Small intestine (tissue), 7 donors: Measurements from ENCODE around the gene AFF1. TPM values are rescaled to one million over a fixed set of nuclear protein-coding genes. Genes with fewer than 3 reads are reported as not detected.

Experiments used
- DNase-seq, 2 donors: peaks; one replicate each; pipeline versions ENCODE4 v3.0.0 to v3.0.0-alpha.2; 2013
- FAIRE-seq: peaks from 2 replicates; lab custom pipeline; 2012; peaks lifted over from hg19 to GRCh38; lab: Jason Lieb, UNC
- H3K27ac ChIP-seq, 3 donors: one replicate each; pipeline ENCODE4 v1.5.1; 2013; ENCODE audit warnings: low read length in 2 of 3, mild to moderate bottlenecking in 2 of 3, control low read depth in 1 of 3, inconsistent platforms in 1 of 3, low read depth in 1 of 3, moderate library complexity in 1 of 3
- H3K27me3 ChIP-seq, 3 donors: one replicate each; pipeline ENCODE4 v1.6.1; 2013; ENCODE audit warnings: low read length in 3 of 3, inconsistent platforms in 1 of 3; ENCODE audit not compliant: control insufficient read depth in 3 of 3, insufficient read depth in 3 of 3
- H3K36me3 ChIP-seq, 3 donors: one replicate each; pipeline ENCODE4 v1.6.1; 2013; ENCODE audit warnings: low read length in 3 of 3, inconsistent platforms in 1 of 3, low read depth in 1 of 3, mild to moderate bottlenecking in 1 of 3, moderate library complexity in 1 of 3; ENCODE audit not compliant: control insufficient read depth in 3 of 3, insufficient read depth in 2 of 3
- H3K4me1 ChIP-seq, 3 donors: one replicate each; pipeline ENCODE4 v1.6.1; 2013; ENCODE audit warnings: low read length in 2 of 3, inconsistent platforms in 1 of 3, low read depth in 1 of 3, mild to moderate bottlenecking in 1 of 3, moderate library complexity in 1 of 3; ENCODE audit not compliant: control insufficient read depth in 3 of 3, insufficient read depth in 2 of 3
- H3K4me3 ChIP-seq, 3 donors: one replicate each; pipeline ENCODE4 v1.5.1; 2013; ENCODE audit warnings: low read length in 3 of 3, control low read depth in 1 of 3, inconsistent platforms in 1 of 3, low read depth in 1 of 3, mild to moderate bottlenecking in 1 of 3, moderate library complexity in 1 of 3
- H3K9me3 ChIP-seq, 2 donors: one replicate each; pipeline ENCODE4 v1.6.1; 2013; ENCODE audit warnings: low read depth in 1 of 2, low read length in 1 of 2; ENCODE audit not compliant: control insufficient read depth in 2 of 2, insufficient read depth in 1 of 2
- WGBS, 3 donors: extraction: QIAGEN DNeasy Blood & Tissue Kit; methylation state at CpG; one replicate each; pipeline ENCODE4 v1.1.7; 2013; 5-methylcytosine and 5-hydroxymethylcytosine counted together
- polyA plus RNA-seq, 4 donors: library from polyadenylated mRNA; stranded (reverse) in 3 of 4; unstranded in 1 of 4; fragments of 200-250 nt in 3 of 4; fragments of 120-200 nt in 1 of 4; gene quantifications; one replicate each; pipeline versions ENCODE4 v1.2.1 to v1.2.3, GENCODE V29; 2013
- donor health status: healthy with polysubstance abuse.
- donor health status: control.
- donor health status: control.
- donor health status: Bipolar disorder and iron deficiency.
- donor health status: healthy.

Gene AFF1
- polyA plus RNA-seq, 4 donors: 5.4 to 50.7 (median 10.4) TPM

- DNase-seq (no peak), FAIRE-seq (no peak)
- no peaks in the 10 kb centered on the region for H3K27me3 ChIP-seq
- peaks cover 17 to 58% (median 17%) of the 10 kb centered on the region in 3 donors for H3K36me3 ChIP-seq
- H3K4me3 ChIP-seq: no peak overlapping the region
- H3K4me1 ChIP-seq: peaks cover 0 to 6% (median 6%) of the 10 kb centered on the region in 3 donors
- no peaks in the 10 kb centered on the region for H3K9me3 ChIP-seq
- no peak overlapping the region for H3K27ac ChIP-seq
- WGBS, 3 donors: 93 to 97% (median 96%) methylated on average over 2 of the region's 2 CpGs
These were observed 184.0 kb downstream of the AFF1 start for GRCh38 chr4:87118826-87119225.

DNA sequence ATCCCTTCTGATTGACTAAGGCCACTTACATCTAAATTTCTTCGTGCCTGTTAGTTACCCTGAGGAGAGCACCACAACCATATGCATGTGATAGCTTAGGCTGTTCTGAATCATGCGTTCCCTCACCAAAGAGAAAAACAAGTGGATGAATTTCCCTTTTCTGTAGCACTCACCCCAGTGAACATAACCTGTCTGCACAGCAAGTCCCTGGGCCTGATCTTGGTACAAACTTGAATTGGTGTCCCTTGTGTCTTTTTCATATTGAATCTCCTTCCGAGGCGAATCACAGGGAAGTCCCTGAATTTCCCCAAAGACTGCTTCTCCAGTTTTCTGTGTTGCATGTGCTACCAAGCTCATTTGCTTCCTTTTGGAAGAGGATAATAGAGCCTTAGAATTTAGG, 185.2 kb downstream of the AFF1 start:
- FAIRE-seq: no peak
- no peaks in the 10 kb centered on the region for H3K9me3 ChIP-seq
- DNase-seq: no peak
- H3K4me3 ChIP-seq: no peak overlapping the region
- H3K27me3 ChIP-seq: no peaks in the 10 kb centered on the region
- H3K36me3 ChIP-seq: peaks cover 10 to 50% (median 12%) of the 10 kb centered on the region in 3 donors
- H3K27ac ChIP-seq: peak overlapping the region in 1 of 3 donors; percentile 49
- H3K4me1 ChIP-seq: peaks cover 0 to 6% (median 6%) of the 10 kb centered on the region in 3 donors
- WGBS, 3 donors: 75 to 86% (median 84%) methylated on average over 4 of the region's 4 CpGs

GRCh38 chr4:87120411-87121162, 185.8 kb downstream of the AFF1 start:
- FAIRE-seq (no peak), DNase-seq (peak; percentile 60 to 79)
- no peak overlapping the region for H3K4me3 ChIP-seq
- peak overlapping the region in 2 of 3 donors; percentile 2 to 51 for H3K27ac ChIP-seq
- H3K9me3 ChIP-seq: no peaks in the 10 kb centered on the region
- H3K27me3 ChIP-seq: no peaks in the 10 kb centered on the region
- peaks cover 8 to 49% (median 13%) of the 10 kb centered on the region in 3 donors for H3K36me3 ChIP-seq
- H3K4me1 ChIP-seq: peaks cover 0 to 6% (median 6%) of the 10 kb centered on the region in 3 donors
- WGBS, 3 donors: 76 to 80% (median 76%) methylated on average over 18 of the region's 18 CpGs

DNA sequence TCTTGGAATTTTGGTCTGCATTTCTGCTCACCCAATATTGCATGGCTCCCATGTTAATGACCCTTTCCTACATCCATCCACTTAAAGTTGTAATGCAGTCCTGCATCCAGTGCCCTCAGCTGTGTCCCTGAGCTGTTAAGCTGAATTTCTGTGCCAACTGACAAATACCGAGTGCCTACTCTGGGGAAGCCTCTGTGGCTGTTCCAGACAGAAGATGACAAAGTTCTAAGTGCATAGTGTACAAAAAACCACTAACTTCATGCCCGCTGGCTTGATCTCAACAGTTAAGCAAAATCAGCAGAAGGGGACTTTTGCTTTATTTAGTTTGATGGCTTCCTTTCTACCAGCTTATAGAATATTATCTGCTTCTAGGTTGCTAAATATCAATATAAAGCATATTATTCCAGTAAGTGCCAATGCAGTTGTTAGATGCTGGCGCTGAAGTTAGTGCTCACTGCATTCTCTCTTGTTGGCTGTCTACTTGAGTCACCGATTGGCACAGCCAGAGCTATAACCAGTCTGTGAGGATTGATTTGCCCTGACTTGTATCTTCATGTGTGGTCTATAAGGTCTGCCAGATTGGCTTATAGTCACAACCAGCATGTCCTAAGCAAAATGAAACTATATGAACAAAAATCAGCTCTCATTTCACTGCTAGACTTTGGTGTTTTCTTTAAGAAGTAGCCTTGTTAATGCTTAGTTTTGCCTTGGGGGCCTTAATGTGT, 186.7 kb downstream of the AFF1 start:
- H3K4me1 ChIP-seq: peaks cover 0 to 6% (median 6%) of the 10 kb centered on the region in 3 donors
- WGBS, 3 donors: 76 to 80% (median 80%) methylated on average over 4 of the region's 4 CpGs
- peaks cover 13 to 53% (median 16%) of the 10 kb centered on the region in 3 donors for H3K36me3 ChIP-seq
- no peaks in the 10 kb centered on the region for H3K9me3 ChIP-seq
- H3K27ac ChIP-seq: peak overlapping the region in 2 of 3 donors; percentile 2 to 51
- FAIRE-seq (no peak), DNase-seq (no peak)
- H3K4me3 ChIP-seq: no peak overlapping the region
- no peaks in the 10 kb centered on the region for H3K27me3 ChIP-seq

DNA sequence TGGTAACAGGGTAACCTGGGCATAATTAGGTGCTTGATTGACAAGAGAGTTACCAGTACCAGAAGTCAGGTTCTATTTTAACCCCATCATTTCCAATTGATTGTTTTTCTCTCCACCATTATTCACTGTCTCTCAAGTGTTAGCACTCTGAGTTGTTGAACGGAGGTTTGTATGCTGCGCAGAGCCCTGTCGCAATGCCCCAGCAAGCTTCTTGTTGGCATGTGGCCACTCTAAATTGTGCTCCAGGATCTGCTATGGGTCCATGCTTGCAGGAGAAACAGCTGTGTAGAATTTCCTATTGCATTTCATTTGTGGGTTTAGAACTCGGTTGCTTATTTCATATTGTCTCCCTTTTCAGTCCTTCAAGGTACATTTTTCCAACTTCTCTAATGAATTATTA, 187.4 kb downstream of the AFF1 start:
- Histone ChIP-seq H3K36me3 (peaks cover 12 to 49% (median 12%) of the 10 kb centered on the region in 3 donors), H3K4me1 (peaks cover 0 to 6% (median 6%) of the 10 kb centered on the region in 3 donors), H3K27ac (no peak overlapping the region), H3K9me3 (no peaks in the 10 kb centered on the region), H3K27me3 (no peaks in the 10 kb centered on the region), H3K4me3 (no peak overlapping the region)
- no peak for FAIRE-seq
- WGBS, 3 donors: 90 to 96% (median 92%) methylated on average over 4 of the region's 4 CpGs
- DNase-seq: no peak

- Histone ChIP-seq H3K36me3 (peaks cover 15 to 41% (median 16%) of the 10 kb centered on the region in 3 donors), H3K4me1 (peaks cover 0 to 3% (median 0%) of the 10 kb centered on the region in 3 donors), H3K9me3 (no peaks in the 10 kb centered on the region), H3K27ac (no peak overlapping the region), H3K4me3 (no peak overlapping the region), H3K27me3 (no peaks in the 10 kb centered on the region)
- FAIRE-seq: no peak
- no peak for DNase-seq
- WGBS, 3 donors: 94 to 99% (median 97%) methylated on average over 9 of the region's 9 CpGs
These were observed 191.2 kb downstream of the AFF1 start for GRCh38 chr4:87126056-87126455.

DNA sequence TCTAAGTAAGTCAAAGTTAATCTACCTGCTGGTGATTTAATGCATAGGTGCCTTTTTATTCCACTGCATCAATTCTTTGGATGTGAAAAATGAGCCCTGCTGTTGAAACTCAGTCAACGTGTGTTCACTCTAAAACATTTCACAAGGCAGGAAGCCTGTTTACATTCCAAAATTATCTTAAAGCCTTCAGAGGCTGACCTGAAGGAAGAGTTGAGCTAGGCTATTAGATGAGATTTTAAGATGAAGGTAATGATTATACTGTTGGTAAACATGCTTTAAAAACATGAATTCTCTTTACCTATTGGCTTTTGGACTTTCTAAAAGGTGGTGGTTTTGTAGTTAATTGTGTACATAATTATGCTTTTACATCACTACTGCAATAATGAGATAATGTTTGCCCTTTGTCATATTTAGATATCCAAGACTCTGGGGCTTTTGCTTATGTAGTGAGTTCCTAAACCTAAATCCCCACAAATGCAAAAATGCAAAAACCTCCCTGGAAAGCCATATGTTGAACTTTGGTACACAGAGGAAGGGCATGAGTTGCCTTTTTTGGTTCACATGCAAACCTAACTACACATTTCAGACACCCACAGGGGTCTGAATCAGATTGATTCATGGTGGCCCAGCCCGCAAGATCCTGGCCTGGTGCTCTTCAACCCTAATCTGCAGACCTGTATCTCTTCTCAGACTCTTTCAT, 193.3 kb downstream of the AFF1 start:
- no peak for DNase-seq
- H3K4me1 ChIP-seq: no peaks in the 10 kb centered on the region
- H3K4me3 ChIP-seq: no peak overlapping the region
- H3K27me3 ChIP-seq: no peaks in the 10 kb centered on the region
- H3K36me3 ChIP-seq: peaks cover 15 to 38% (median 20%) of the 10 kb centered on the region in 3 donors
- 84 to 89% (median 87%) methylated on average over 2 of the region's 2 CpGs for WGBS, 3 donors
- no peak overlapping the region for H3K27ac ChIP-seq
- no peak for FAIRE-seq
- H3K9me3 ChIP-seq: no peaks in the 10 kb centered on the region

DNA sequence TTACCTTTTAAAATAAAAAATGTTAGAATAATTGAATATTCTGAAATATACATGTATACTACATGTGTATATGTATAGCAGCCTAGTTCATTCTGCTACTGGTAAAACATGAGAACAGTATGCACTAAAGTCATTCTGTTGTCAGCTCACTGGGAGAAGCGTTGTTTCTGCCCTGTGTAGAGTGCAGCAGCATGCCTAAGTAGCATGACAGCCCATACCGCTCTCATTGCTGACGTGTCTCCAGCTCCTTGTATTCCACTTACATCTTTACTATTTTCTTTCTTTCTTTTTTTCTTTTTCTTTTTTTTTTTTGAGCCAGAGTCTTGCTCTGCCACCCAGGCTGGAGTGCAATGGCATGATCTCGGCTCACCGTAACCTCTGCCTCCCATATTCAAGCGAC, 194.9 kb downstream of the AFF1 start:
- Histone ChIP-seq H3K27ac (no peak overlapping the region), H3K27me3 (no peaks in the 10 kb centered on the region), H3K4me1 (no peaks in the 10 kb centered on the region), H3K9me3 (no peaks in the 10 kb centered on the region), H3K4me3 (no peak overlapping the region), H3K36me3 (peaks cover 17 to 40% (median 26%) of the 10 kb centered on the region in 3 donors)
- WGBS, 3 donors: 97 to 98% (median 98%) methylated on average over 6 of the region's 6 CpGs
- DNase-seq (no peak), FAIRE-seq (no peak)
